BLaER1 (cell line): ENCODE measurements around the gene SLC7A7.
A peak's percentile ranks its signal among the peaks of the same experiment; 100 is the strongest.

Experiments
- H3K27ac ChIP-seq: shearing (Covaris generic); formaldehyde crosslinking; 2 replicates; pipeline ENCODE4 v1.8.1; 2022
- H3K27me3 ChIP-seq: shearing (Covaris generic); formaldehyde crosslinking; 2 replicates; pipeline ENCODE4 v1.8.1; 2022
- H3K36me3 ChIP-seq: shearing (Covaris generic); formaldehyde crosslinking; 2 replicates; pipeline ENCODE4 v1.8.1; 2022
- H3K4me1 ChIP-seq: shearing (Covaris generic); formaldehyde crosslinking; 2 replicates; pipeline ENCODE4 v1.8.1; 2022
- H3K4me2 ChIP-seq: shearing (Covaris generic); formaldehyde crosslinking; 2 replicates; pipeline ENCODE4 v1.8.1; 2022
- H3K4me3 ChIP-seq: shearing (Covaris generic); formaldehyde crosslinking; 2 replicates; pipeline ENCODE4 v1.8.1; 2022
- H3K9ac ChIP-seq: shearing (Covaris generic); formaldehyde crosslinking; 2 replicates; pipeline ENCODE4 v1.8.1; 2022
- H3K9me3 ChIP-seq: shearing (Covaris generic); formaldehyde crosslinking; 2 replicates; pipeline ENCODE4 v1.8.1; 2022
- H4K20me1 ChIP-seq: shearing (Covaris generic); formaldehyde crosslinking; 2 replicates; pipeline ENCODE4 v1.8.1; 2022
- Cebpa-rat ChIP-seq: shearing (Covaris generic); IDR thresholded peaks from 2 replicates; pipeline ENCODE4 v1.8.1; 2022

SLC7A7 gene

DNA sequence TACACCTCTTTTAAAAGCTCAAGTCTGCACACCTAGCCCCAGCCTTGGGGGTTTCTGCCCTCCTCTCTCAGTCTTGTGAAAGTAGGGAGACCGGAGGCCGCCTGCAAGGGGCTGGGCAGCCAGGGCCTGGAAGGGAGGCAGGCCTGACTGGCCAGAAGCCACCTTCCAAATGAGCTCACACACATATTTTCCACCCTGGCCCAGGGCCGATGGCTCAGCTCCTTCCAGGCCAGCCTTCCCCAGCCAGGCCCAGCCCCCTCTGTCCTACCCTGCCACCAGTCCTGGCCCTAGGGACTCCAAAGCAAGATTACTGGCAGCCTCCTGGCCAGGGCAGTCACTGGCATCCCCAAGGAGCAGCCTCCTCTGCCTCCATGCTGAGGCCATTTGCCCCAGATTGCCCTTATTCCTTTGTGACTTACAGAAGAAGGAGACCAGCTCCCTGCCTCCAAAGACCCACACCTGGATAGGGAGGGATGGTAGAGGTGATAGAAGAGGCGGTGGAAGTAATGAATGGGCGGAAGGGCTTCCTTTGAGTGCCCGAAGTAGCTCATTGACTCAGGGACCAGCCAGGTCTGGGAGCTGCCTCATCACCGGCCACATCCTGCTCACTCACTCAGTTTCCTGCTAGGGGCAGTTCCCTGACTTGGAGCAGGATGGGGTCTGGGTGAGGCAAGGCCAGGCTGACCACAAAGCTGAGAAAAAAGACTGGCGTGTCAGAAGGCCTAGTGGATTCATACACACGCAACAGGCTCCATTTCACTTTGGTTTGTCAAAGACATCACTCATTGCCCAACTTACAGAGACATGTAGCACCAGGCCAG, 35.9 kb upstream of the SLC7A7 start:
- peak overlapping the region; percentile 34 for H3K4me2 ChIP-seq
- no peaks in the 10 kb centered on the region for H3K36me3 ChIP-seq
- H4K20me1 ChIP-seq: no peaks in the 10 kb centered on the region
- no peak overlapping the region for H3K4me3 ChIP-seq
- H3K4me1 ChIP-seq: peaks cover 50% of the 10 kb centered on the region
- peak overlapping the region; percentile 51 for H3K27ac ChIP-seq
- H3K9me3 ChIP-seq: no peaks in the 10 kb centered on the region
- H3K27me3 ChIP-seq: no peaks in the 10 kb centered on the region
- TF ChIP-seq Cebpa-rat: no peak
- H3K9ac ChIP-seq: no peak overlapping the region; the same call in 1 of the 2 replicates

GRCh38 chr14:22849212-22849819, 34.1 kb upstream of the SLC7A7 start:
- H3K9me3 ChIP-seq: no peaks in the 10 kb centered on the region
- H4K20me1 ChIP-seq: no peaks in the 10 kb centered on the region
- H3K27ac ChIP-seq: 0 out of 2 replicates have a peak overlapping the region, but pooled peaks have one; percentile 23
- H3K4me3 ChIP-seq: no peak overlapping the region
- H3K4me1 ChIP-seq: peaks cover 60% of the 10 kb centered on the region
- H3K36me3 ChIP-seq: no peaks in the 10 kb centered on the region
- no peak overlapping the region for H3K9ac ChIP-seq
- peak overlapping the region; percentile 55; the same call in 1 of the 2 replicates for H3K4me2 ChIP-seq
- no peaks in the 10 kb centered on the region for H3K27me3 ChIP-seq
- no peak for TF ChIP-seq Cebpa-rat

- H3K27ac ChIP-seq: 0 out of 2 replicates have a peak overlapping the region, but pooled peaks have one; percentile 23
- H3K4me1 ChIP-seq: peaks cover 62% of the 10 kb centered on the region
- H3K4me2 ChIP-seq: peak overlapping the region; percentile 55
- H4K20me1 ChIP-seq: no peaks in the 10 kb centered on the region
- H3K9ac ChIP-seq: peak overlapping the region; percentile 43; the same call in 1 of the 2 replicates
- H3K4me3 ChIP-seq: no peak overlapping the region
- no peaks in the 10 kb centered on the region for H3K27me3 ChIP-seq
- H3K9me3 ChIP-seq: no peaks in the 10 kb centered on the region
- no peaks in the 10 kb centered on the region for H3K36me3 ChIP-seq
- no peak for TF ChIP-seq Cebpa-rat
Measured at GRCh38 chr14:22848351-22849164, 33.3 kb upstream of the SLC7A7 start.

GRCh38 chr14:22847661-22848341, 32.6 kb upstream of the SLC7A7 start:
- peaks cover 55% of the 10 kb centered on the region for H3K4me1 ChIP-seq
- H4K20me1 ChIP-seq: no peaks in the 10 kb centered on the region
- no peaks in the 10 kb centered on the region for H3K27me3 ChIP-seq
- TF ChIP-seq Cebpa-rat: no peak
- H3K36me3 ChIP-seq: no peaks in the 10 kb centered on the region
- H3K9me3 ChIP-seq: no peaks in the 10 kb centered on the region
- 0 out of 2 replicates have a peak overlapping the region, but pooled peaks have one; percentile 23 for H3K27ac ChIP-seq
- H3K4me3 ChIP-seq: no peak overlapping the region
- peak overlapping the region; percentile 55 for H3K4me2 ChIP-seq
- H3K9ac ChIP-seq: peak overlapping the region; percentile 43; the same call in 1 of the 2 replicates

GRCh38 chr14:22846811-22847307, 31.6 kb upstream of the SLC7A7 start:
- 0 out of 2 replicates have a peak overlapping the region, but pooled peaks have one; percentile 10 for H3K9ac ChIP-seq
- no peaks in the 10 kb centered on the region for H3K27me3 ChIP-seq
- H3K36me3 ChIP-seq: no peaks in the 10 kb centered on the region
- 0 out of 2 replicates have a peak overlapping the region, but pooled peaks have one; percentile 13 for H3K27ac ChIP-seq
- peak overlapping the region; percentile 28; the same call in 1 of the 2 replicates for H3K4me2 ChIP-seq
- H3K9me3 ChIP-seq: no peaks in the 10 kb centered on the region
- peaks cover 49% of the 10 kb centered on the region for H3K4me1 ChIP-seq
- no peaks in the 10 kb centered on the region for H4K20me1 ChIP-seq
- TF ChIP-seq Cebpa-rat: no peak
- H3K4me3 ChIP-seq: no peak overlapping the region

DNA sequence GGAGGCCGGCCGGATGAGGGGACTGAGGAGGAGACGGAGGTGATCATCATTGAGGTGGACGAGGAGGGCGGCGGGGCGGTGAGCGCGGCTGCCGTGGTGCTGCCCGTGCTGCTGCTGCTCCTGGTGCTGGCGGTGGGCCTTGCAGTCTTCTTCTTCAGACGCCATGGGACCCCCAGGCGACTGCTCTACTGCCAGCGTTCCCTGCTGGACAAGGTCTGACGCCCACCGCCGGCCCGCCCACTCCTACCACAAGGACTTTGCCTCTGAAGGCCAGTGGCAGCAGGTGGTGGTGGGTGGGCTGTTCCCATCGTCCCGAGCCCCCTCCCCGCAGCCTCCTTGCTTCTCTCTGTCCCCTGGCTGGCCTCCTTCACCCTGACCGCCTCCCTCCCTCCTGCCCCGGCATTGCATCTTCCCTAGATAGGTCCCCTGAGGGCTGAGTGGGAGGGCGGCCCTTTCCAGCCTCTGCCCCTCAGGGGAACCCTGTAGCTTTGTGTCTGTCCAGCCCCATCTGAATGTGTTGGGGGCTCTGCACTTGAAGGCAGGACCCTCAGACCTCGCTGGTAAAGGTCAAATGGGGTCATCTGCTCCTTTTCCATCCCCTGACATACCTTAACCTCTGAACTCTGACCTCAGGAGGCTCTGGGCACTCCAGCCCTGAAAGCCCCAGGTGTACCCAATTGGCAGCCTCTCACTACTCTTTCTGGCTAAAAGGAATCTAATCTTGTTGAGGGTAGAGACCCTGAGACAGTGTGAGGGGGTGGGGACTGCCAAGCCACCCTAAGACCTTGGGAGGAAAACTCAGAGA, 30.8 kb upstream of the SLC7A7 start:
- Histone ChIP-seq H3K4me1 (peaks cover 42% of the 10 kb centered on the region), H3K9me3 (no peaks in the 10 kb centered on the region), H3K4me2 (peak overlapping the region; percentile 28), H3K27ac (no peak overlapping the region), H3K4me3 (no peak overlapping the region), H3K27me3 (no peaks in the 10 kb centered on the region), H3K36me3 (no peaks in the 10 kb centered on the region), H4K20me1 (no peaks in the 10 kb centered on the region), H3K9ac (0 out of 2 replicates have a peak overlapping the region, but pooled peaks have one; percentile 10)
- TF ChIP-seq Cebpa-rat: no peak

- TF ChIP-seq Cebpa-rat: no peak
- no peaks in the 10 kb centered on the region for H4K20me1 ChIP-seq
- no peaks in the 10 kb centered on the region for H3K36me3 ChIP-seq
- H3K27ac ChIP-seq: no peak overlapping the region
- H3K4me1 ChIP-seq: peaks cover 39% of the 10 kb centered on the region
- no peak overlapping the region for H3K4me3 ChIP-seq
- no peak overlapping the region for H3K9ac ChIP-seq
- no peak overlapping the region for H3K4me2 ChIP-seq
- H3K27me3 ChIP-seq: no peaks in the 10 kb centered on the region
- no peaks in the 10 kb centered on the region for H3K9me3 ChIP-seq
Measured at GRCh38 chr14:22845103-22845394, 29.8 kb upstream of the SLC7A7 start.

DNA sequence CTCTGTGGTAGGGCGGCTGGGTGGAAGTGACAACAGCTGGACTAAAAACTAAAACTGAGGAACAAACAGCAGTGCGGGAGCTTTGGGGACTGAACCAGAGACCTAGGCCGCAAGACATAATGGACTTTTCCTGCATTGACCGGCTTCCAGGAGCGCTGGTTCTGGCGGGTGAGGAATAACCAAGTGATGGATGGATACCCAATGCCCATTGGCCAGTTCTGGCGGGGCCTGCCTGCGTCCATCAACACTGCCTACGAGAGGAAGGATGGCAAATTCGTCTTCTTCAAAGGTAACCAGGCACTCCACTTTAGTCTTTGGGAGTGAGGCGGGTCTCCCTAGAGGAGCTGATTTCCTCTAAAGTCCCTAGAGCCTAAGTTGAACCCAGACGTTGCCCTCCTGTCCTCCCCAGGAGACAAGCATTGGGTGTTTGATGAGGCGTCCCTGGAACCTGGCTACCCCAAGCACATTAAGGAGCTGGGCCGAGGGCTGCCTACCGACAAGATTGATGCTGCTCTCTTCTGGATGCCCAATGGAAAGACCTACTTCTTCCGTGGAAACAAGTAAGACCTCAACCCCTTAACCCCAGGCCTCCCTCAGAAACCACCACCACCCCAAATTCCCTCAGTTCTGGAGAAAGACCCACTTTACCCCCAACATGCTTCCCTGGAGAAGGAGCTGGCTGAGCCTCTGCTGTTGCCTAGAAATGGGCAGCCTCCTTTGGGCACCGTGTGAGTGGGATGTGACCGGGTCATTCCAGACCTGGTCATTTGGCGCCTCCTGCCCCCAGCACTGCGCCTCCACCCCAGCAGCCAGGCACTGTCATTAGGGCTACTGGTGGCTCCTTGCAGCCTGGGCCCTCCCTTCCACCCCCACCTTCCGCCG, 29.2 kb upstream of the SLC7A7 start:
- H3K9ac ChIP-seq: no peak overlapping the region
- no peaks in the 10 kb centered on the region for H3K36me3 ChIP-seq
- no peak overlapping the region for H3K27ac ChIP-seq

More for the DNA sequence above, 29.2 kb upstream of the SLC7A7 start:
- no peak overlapping the region for H3K4me3 ChIP-seq
- H3K27me3 ChIP-seq: peaks cover 3% of the 10 kb centered on the region; the same call in 1 of the 2 replicates
- peaks cover 40% of the 10 kb centered on the region for H3K4me1 ChIP-seq
- H3K9me3 ChIP-seq: no peaks in the 10 kb centered on the region
- H4K20me1 ChIP-seq: no peaks in the 10 kb centered on the region
- TF ChIP-seq Cebpa-rat: no peak
- H3K4me2 ChIP-seq: peak overlapping the region; percentile 36
